ENCODE results near the gene DTX1.
"Not testable (repeated sequence)": the region's sequence is repeated elsewhere in the genome, so short reads cannot be mapped to it uniquely, and the experiment has no call there.

Gene DTX1

DNA sequence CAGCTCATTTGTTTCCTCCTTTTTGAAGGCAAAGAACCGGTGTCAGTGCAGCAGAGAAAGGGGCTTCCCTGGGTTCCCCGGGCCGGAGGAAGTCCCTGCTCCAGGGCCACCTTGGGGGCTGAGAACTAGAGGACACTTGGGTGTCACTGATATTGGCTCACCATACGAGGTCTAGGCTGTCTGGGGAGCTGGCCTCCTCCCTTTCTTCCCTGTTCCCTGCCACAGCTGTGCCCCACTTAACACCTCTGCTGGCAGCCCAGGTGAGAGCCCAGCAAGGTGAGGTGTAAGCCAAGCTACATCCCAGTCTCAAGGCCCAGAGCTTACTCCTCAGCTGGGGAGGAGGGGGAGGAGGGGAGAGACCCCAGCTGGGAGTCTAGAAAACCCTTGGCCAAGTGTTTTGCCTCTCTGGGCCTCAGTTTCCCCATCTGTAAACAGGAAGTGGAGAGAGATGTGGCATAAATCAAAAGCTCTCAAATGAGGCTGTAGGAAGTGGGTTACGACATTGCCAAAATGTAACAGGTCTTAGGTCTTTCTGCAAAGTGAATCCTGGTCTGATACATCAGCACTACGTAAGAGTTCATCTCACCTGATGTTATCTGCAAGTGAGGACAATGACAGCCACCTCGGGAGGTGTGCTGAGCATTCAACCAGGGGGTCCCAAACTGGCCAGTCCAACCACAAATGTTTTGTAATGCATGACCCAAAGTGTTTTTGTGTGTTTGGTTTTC is 53.5 kb downstream of the DTX1 start:
- Histone ChIP-seq H3K9me3 (ENCODE audit: control insufficient read depth, low read length) (no peaks in the 10 kb centered on the region), H3K4me1 (ENCODE audit: control insufficient read depth, insufficient read depth, low read length, poor library complexity, severe bottlenecking) (no peaks in the 10 kb centered on the region), H3K36me3 (ENCODE audit: control insufficient read depth, insufficient read depth, low read length) (no peaks in the 10 kb centered on the region), H3K27ac (ENCODE audit: low read depth, low read length, severe bottlenecking) (no peak overlapping the region), H3K4me3 (ENCODE audit: extremely low read depth, insufficient read depth, low read length, poor library complexity, severe bottlenecking) (no peak overlapping the region)
- 77 to 80% methylated on average over 5 to 7 of the region's 7 CpGs for WGBS, 2 experiments (ENCODE audit: insufficient coverage in 2 of 2)

DNA sequence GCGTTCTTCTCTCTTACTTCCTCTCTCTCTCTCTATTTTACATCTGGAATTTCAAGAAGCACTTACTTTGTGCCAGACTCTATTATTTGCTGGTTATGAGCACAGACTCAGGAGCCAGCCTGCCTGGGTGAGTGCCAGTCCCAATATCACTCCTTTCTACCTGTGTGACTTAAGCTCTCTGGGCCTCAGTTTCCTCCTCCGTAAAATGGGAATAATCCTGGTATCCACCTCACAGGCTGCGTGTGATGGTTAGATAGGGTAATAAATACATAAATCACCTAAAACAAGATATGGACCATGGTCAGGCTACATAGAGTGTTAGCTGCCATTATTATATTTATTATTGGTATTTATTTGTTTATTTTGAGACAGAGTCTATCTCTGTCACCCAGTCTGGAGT is 54.7 kb downstream of the DTX1 start:
- H3K27ac ChIP-seq (ENCODE audit: low read depth, low read length, severe bottlenecking), result no peak overlapping the region
- H3K9me3 ChIP-seq (ENCODE audit: control insufficient read depth, low read length), result no peaks in the 10 kb centered on the region
- WGBS, 2 experiments (ENCODE audit: insufficient coverage in 2 of 2), result 100% methylated on average over 1 of the region's 3 CpGs
- no peaks in the 10 kb centered on the region for H3K4me1 ChIP-seq (ENCODE audit: control insufficient read depth, insufficient read depth, low read length, poor library complexity, severe bottlenecking)
- no peaks in the 10 kb centered on the region for H3K36me3 ChIP-seq (ENCODE audit: control insufficient read depth, insufficient read depth, low read length)
- no peak overlapping the region for H3K4me3 ChIP-seq (ENCODE audit: extremely low read depth, insufficient read depth, low read length, poor library complexity, severe bottlenecking)

DNA sequence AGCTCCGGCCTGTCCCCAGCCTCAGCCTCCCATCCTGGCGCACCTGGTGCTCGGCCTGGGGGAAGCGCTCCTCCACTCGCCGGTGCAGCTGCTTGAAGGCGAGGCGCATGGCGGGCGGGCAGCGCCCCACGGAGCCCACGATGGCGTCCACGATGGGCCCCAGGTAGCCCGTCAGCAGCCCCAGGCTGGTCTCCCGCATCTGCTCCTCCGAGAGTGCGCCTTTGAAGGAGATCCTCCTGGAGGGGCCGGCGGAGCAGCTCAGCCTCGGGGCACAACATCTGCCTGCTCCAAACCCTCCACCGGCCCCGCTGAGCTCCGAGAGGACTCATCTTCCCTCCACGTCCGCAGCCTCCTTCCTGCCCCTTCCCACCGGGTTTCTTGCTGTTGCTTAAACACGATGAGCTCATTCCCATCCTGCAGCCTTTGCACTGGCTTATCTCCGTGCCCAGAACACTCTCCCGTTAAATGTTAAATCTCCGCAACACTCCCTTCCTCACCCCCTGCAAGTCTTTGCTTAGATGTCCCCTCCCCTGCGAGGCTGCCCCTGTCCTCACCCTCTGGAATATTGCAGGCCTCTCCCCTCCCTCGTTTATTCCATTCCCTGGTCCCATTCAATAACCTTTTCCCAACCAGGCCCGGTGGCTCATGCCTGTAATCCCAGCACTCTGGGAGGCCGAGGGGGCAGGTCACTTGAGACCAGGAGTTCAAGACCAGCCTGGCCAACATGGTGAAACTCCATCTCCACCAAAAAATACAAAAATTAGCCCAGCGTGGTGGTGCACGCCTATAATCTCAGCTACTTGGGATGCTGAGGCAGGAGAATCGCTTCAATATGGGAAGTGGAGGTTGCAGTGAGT is 55.7 kb downstream of the DTX1 start:
- no peak overlapping the region for H3K27ac ChIP-seq (ENCODE audit: low read depth, low read length, severe bottlenecking)
- WGBS, 2 experiments (ENCODE audit: insufficient coverage in 2 of 2), result 72 to 84% methylated on average over 34 to 39 of the region's 39 CpGs

DNA sequence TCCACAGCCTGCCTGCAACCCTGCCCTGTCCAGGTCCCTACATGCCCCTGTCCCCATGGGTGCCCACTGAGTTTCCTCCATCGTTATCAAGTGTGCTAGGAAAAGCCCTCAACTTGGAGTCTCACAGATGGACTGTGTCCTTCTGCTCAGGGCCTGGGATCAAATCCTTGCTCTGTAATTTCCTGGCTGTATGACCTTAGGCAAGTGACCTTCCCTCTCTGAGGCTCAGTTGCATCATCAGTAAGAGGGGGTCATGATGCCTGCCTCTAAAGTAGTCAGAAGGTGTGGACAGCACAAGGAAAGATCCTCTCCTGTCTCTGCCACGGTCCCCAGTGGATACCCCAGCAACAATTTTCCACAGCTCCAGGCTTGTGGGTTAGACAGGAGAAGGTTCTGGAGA is 56.9 kb downstream of the DTX1 start:
- no peaks in the 10 kb centered on the region for H3K36me3 ChIP-seq (ENCODE audit: control insufficient read depth, insufficient read depth, low read length)
- WGBS, 2 experiments (ENCODE audit: insufficient coverage in 2 of 2), result 100% methylated on average over 1 of the region's 2 CpGs
- no peaks in the 10 kb centered on the region for H3K9me3 ChIP-seq (ENCODE audit: control insufficient read depth, low read length)
- H3K27ac ChIP-seq (ENCODE audit: low read depth, low read length, severe bottlenecking), result no peak overlapping the region
- H3K4me1 ChIP-seq (ENCODE audit: control insufficient read depth, insufficient read depth, low read length, poor library complexity, severe bottlenecking), result no peaks in the 10 kb centered on the region
- no peak overlapping the region for H3K4me3 ChIP-seq (ENCODE audit: extremely low read depth, insufficient read depth, low read length, poor library complexity, severe bottlenecking)

More for the DNA sequence above, 55.7 kb downstream of the DTX1 start:
- Histone ChIP-seq H3K4me3 (ENCODE audit: extremely low read depth, insufficient read depth, low read length, poor library complexity, severe bottlenecking) (no peak overlapping the region), H3K9me3 (ENCODE audit: control insufficient read depth, low read length) (no peaks in the 10 kb centered on the region), H3K36me3 (ENCODE audit: control insufficient read depth, insufficient read depth, low read length) (no peaks in the 10 kb centered on the region), H3K4me1 (ENCODE audit: control insufficient read depth, insufficient read depth, low read length, poor library complexity, severe bottlenecking) (no peaks in the 10 kb centered on the region)

DNA sequence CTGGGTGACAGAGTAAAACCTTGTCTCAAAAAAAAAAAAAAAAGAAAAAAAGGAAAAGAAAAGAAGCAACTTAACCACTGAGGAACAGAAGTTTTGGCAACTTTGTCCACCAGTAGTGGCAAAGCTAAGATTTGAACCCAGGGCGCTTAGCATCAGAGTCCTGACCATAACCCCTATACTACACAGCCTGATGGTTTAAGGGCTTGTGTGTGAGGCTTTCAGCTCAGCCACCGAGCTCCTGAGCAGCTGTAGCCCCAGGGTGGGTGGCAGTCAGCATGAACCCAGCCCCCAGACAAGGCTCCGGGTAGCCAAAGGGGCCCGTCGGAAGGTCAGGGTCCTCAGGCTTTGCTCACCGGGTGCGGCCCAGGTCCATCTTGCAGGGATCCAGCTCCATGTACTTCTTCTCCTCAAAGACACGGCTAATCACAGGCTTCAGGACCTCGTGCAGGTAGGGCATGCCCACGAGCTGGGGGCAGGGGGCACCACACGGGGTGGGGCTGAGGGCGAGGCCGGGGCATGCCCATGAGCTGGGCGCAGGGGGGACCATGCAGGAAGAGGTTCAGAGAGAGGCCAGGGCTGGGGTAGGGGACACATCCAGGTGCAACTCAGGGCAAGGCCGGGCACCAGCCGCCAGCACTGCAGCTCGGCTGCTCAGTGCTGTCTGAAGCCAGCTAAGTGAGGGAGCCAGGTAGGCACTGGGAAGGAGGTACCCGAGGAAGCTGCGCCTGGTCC is 58.1 kb downstream of the DTX1 start:
- H3K9me3 ChIP-seq (ENCODE audit: control insufficient read depth, low read length), result no peaks in the 10 kb centered on the region
- no peak overlapping the region for H3K4me3 ChIP-seq (ENCODE audit: extremely low read depth, insufficient read depth, low read length, poor library complexity, severe bottlenecking)
- H3K36me3 ChIP-seq (ENCODE audit: control insufficient read depth, insufficient read depth, low read length), result no peaks in the 10 kb centered on the region
- 85 to 93% methylated on average over 12 to 16 of the region's 19 CpGs for WGBS, 2 experiments (ENCODE audit: insufficient coverage in 2 of 2)
- H3K27ac ChIP-seq (ENCODE audit: low read depth, low read length, severe bottlenecking), result no peak overlapping the region
- no peaks in the 10 kb centered on the region for H3K4me1 ChIP-seq (ENCODE audit: control insufficient read depth, insufficient read depth, low read length, poor library complexity, severe bottlenecking)

DNA sequence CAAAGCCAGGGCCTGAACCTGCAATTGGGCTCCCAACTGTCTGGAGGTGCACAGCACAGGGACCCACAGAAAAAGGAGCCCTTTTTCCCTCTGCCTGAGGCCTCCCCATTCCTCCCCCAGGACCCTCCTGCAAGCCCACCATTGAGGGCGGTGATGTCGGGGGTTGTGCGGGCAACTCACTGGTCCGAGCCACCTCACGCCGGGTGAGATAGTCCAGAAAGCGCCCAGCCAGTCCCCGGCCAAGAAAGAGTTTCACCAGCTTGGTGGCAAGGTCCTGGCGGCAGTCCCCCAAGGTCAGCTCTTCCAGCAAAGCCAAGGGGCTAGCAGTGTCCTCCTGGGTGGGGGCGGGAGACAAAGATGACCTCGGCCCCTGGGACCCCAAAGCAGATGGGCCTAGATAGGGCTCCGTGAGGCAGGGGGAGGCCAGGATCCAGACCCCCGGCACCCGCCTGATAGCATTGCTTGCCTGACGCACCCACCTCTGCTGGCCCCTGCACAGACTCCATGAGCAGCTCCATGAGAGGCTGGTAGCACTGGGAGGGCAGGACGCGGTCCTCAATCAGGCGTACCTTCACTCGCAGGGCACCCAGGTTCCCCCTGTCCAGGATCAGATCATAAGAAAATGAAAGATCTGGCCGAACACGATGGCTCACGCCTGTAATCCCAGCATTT is 59.1 kb downstream of the DTX1 start:
- WGBS, 2 experiments (ENCODE audit: insufficient coverage in 2 of 2), result 85 to 86% methylated on average over 17 to 22 of the region's 22 CpGs
- no peaks in the 10 kb centered on the region for H3K36me3 ChIP-seq (ENCODE audit: control insufficient read depth, insufficient read depth, low read length)
- no peaks in the 10 kb centered on the region for H3K4me1 ChIP-seq (ENCODE audit: control insufficient read depth, insufficient read depth, low read length, poor library complexity, severe bottlenecking)
- no peak overlapping the region for H3K4me3 ChIP-seq (ENCODE audit: extremely low read depth, insufficient read depth, low read length, poor library complexity, severe bottlenecking)
- no peak overlapping the region for H3K27ac ChIP-seq (ENCODE audit: low read depth, low read length, severe bottlenecking)
- H3K9me3 ChIP-seq (ENCODE audit: control insufficient read depth, low read length), result no peaks in the 10 kb centered on the region

DNA sequence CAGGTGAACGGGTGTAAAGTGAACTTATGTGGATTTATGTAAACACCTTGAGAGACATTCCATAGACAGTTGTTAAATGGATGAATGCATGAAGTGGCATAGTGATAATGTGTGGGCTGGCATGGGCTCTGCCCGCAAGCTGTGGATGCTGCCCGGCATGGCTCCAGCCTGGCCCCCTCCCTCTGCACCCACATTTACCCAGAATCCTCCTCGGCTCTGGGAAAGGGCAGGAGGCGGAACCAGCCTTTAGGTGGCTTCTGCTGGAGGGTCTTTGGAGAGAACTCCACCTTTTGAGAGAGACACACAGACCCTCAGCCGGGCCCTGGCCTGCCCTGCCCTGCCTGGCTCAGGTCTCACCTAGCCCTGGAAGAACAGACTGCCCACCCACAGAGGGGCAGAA is 60.3 kb downstream of the DTX1 start:
- no peaks in the 10 kb centered on the region for H3K4me1 ChIP-seq (ENCODE audit: control insufficient read depth, insufficient read depth, low read length, poor library complexity, severe bottlenecking)
- H3K4me3 ChIP-seq (ENCODE audit: extremely low read depth, insufficient read depth, low read length, poor library complexity, severe bottlenecking), result no peak overlapping the region
- no peaks in the 10 kb centered on the region for H3K9me3 ChIP-seq (ENCODE audit: control insufficient read depth, low read length)
- H3K27ac ChIP-seq (ENCODE audit: low read depth, low read length, severe bottlenecking), result no peak overlapping the region
- H3K36me3 ChIP-seq (ENCODE audit: control insufficient read depth, insufficient read depth, low read length), result no peaks in the 10 kb centered on the region
- 60 to 77% methylated on average over 2 of the region's 6 CpGs for WGBS, 2 experiments (ENCODE audit: insufficient coverage in 2 of 2)

DNA sequence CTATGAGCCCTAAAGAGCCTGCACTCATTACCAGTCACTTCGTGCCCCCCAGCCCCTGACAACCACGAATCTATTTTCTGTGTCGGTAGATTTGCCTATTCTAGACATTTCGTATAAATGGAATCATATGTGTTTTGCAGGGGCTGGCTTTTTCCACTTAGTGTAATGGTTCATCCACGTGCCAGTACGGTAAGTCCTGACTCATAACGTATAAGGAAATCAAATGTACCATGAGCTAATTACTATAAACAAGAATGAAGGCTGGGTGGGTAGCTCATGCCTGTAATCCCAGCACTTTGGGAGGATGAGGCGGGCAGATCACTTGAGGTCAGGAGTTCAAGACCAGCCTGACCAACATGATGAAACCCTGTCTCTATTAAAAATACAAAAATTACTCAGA is 61.2 kb downstream of the DTX1 start:
- not testable (repeated sequence) for H3K4me1 ChIP-seq (ENCODE audit: control insufficient read depth, insufficient read depth, low read length, poor library complexity, severe bottlenecking); H3K27ac ChIP-seq (ENCODE audit: low read depth, low read length, severe bottlenecking); H3K9me3 ChIP-seq (ENCODE audit: control insufficient read depth, low read length); H3K36me3 ChIP-seq (ENCODE audit: control insufficient read depth, insufficient read depth, low read length); H3K4me3 ChIP-seq (ENCODE audit: extremely low read depth, insufficient read depth, low read length, poor library complexity, severe bottlenecking)
- 86% methylated on average over 4 to 7 of the region's 8 CpGs for WGBS, 2 experiments (ENCODE audit: insufficient coverage in 2 of 2)

DNA sequence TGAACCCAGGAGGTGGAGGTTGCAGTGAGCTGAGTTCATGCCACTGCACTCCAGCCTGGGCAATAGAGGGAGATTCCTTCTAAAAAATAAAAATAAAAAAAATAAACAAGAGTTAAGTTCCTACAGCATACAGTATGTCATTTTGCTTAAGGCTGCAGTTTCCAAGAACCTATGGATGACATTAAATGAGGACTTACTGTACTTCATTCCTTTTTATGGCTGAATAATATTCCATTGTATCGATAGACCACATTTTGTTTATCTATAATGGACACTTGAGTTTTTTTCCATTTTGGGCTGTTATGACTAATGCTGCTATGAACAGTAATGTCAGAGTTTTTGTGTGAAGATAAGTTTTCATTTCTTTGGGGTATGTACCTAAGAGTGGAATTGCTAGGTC is 61.6 kb downstream of the DTX1 start:
- Histone ChIP-seq H3K9me3 (ENCODE audit: control insufficient read depth, low read length) (no peaks in the 10 kb centered on the region), H3K36me3 (ENCODE audit: control insufficient read depth, insufficient read depth, low read length) (no peaks in the 10 kb centered on the region), H3K4me3 (ENCODE audit: extremely low read depth, insufficient read depth, low read length, poor library complexity, severe bottlenecking) (no peak overlapping the region), H3K4me1 (ENCODE audit: control insufficient read depth, insufficient read depth, low read length, poor library complexity, severe bottlenecking) (no peaks in the 10 kb centered on the region), H3K27ac (ENCODE audit: low read depth, low read length, severe bottlenecking) (no peak overlapping the region)
- no CpG with 5 or more reads among the region's 1 CpG for WGBS, 2 experiments (ENCODE audit: insufficient coverage in 2 of 2)

DNA sequence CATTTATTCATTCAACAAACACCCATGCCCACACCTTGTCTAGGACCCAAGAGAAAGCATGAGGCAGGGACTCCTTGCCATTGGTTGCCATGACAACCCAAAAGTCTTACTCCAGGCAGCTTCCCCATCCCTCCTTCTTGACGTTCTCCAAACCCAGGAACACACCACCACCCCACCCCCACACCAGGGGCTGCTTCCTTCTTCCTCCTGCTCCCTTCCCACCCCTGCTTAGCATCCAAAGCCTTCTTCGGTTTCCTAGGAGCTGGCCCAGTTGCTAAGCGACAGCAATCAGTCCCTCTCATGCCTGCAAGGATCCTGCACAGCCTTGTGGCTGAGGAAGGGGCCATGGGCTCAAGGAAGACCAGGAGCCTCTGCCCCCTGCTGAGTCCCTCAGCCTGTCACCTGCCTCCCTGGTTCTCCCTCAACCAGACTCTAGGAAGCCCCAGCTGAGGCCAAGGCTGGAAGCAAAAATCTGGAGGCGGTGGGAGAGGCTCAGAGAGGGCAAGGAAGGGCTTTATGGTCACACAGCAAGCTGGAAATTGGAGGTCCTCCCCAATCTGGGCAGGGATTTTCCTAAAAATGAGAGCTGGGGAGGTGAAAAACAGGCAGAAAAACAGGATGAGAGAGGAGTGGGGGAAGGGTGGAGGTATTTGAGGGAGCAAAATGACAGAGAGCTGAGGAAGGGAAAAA is 63.6 kb downstream of the DTX1 start:
- no peaks in the 10 kb centered on the region for H3K4me1 ChIP-seq (ENCODE audit: control insufficient read depth, insufficient read depth, low read length, poor library complexity, severe bottlenecking)
- no peak overlapping the region for H3K4me3 ChIP-seq (ENCODE audit: extremely low read depth, insufficient read depth, low read length, poor library complexity, severe bottlenecking)
- no peaks in the 10 kb centered on the region for H3K9me3 ChIP-seq (ENCODE audit: control insufficient read depth, low read length)
- H3K36me3 ChIP-seq (ENCODE audit: control insufficient read depth, insufficient read depth, low read length), result no peaks in the 10 kb centered on the region
- WGBS, 2 experiments (ENCODE audit: insufficient coverage in 2 of 2), result 48 to 60% methylated on average over 2 to 3 of the region's 4 CpGs
- no peak overlapping the region for H3K27ac ChIP-seq (ENCODE audit: low read depth, low read length, severe bottlenecking)
